IPS-NIHi7 (cell line): Measurements from ENCODE around the gene SCYGR4.

Experiments
- DNase-seq: peaks from one replicate; pipeline ENCODE4 v3.0.0; 2012; ENCODE audit warnings: mixed read lengths; ENCODE audit errors: extremely low spot score

SCYGR4 gene

GRCh38 chr2:227614246-227614645 lies 3.1 kb upstream of the SCYGR4 start:
- DNase-seq: no peak

DNA sequence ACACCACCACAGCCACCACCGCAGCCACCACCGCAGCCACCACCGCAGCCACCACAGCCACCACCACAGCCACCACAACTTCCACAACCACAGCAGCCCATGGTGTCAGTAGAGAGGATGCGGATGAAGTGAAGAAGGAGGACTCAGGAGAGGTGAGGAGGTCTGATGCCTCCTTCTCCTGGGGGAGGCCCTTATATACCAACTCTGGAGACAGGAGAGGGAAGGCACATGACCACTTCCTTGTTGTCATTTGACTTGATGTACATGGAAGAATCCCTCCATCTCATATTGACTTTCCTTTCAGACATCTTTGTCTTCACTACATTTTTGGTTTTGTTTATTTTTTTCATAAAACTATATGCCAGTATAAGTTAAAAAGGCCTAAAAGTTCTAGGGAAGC lies 2.6 kb upstream of the SCYGR4 start, which contains the start of gene SCYGR3:
Gene SCYGR3 (minus strand): TSS at position 101 of the 400 bp plus-strand sequence. CDS start 0 bp downstream, at position 101.
- no peak for DNase-seq

- DNase-seq: no peak
Observed at GRCh38 chr2:227615181-227615580, 2.1 kb upstream of the SCYGR4 start.

- DNase-seq: no peak
Observed at GRCh38 chr2:227615906-227616305, 1.4 kb upstream of the SCYGR4 start.

- no peak for DNase-seq
Observed at GRCh38 chr2:227616631-227617030, 667 bp upstream of the SCYGR4 start.

- DNase-seq: no peak
Observed at GRCh38 chr2:227623226-227623625, 5.9 kb downstream of the SCYGR4 start.

DNA sequence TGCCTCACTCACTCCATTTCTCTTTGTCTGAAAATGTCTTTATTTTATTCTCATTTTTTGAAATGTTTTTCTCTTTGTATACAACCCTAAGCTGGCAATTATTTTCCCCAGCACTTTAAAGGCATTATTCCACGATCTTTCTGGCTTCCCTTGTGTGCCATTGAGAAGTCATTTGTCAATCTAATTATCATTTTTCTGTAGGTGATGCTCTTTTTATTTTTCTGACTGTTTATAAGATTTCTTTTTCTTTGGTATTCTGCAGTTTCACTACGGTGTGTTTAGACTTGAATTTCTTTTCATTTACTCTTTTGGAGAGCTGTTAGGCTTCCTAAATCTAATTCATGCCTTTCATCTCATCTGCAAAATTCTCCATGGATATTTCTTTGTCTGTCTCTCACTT lies 8.1 kb downstream of the SCYGR4 start:
- no peak for DNase-seq

- no peak for DNase-seq
Observed at GRCh38 chr2:227626580-227627151, 9.4 kb downstream of the SCYGR4 start.

- DNase-seq: no peak
Observed at GRCh38 chr2:227627769-227628168, 10.5 kb downstream of the SCYGR4 start.

DNA sequence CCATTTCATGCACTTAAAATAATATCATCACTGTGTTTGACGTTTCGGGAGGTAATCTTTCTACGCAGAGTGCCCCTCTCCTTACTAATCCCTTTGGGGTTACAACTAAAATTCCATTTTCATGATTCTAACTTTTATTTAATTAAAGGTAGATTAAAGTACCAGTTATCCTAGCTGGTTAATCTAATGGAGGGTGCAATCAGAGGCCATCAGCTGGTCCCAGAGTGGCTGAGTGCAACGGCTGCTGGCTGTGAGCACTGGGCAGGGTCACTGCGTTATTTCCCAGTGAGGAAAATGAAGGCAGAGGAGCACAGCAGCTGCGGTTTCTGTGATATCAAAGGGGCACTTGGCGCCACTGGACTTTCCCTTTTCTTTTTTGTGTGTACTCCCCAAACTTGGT lies 12.1 kb downstream of the SCYGR4 start:
- DNase-seq: no peak

DNA sequence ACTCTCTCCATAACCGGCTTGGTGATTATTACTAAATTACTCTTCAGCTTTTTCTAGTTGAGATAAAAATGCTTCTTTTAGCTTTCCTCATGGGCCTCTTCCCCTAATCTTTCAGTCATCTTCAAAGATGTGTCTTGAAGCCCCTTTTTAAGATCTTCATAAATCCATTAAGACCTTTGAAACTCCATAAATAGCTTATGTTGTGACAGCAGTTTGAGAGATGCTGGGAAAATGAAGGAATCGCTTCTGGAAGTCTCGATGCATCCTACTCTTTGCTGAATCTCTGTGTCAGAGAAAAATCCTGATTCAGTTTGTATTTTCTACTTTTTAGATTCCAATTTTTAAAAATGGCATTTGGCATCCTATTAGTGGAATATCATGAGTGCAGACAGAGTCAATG lies 13.0 kb downstream of the SCYGR4 start:
- DNase-seq: no peak

GRCh38 chr2:227632827-227633226 lies 15.5 kb downstream of the SCYGR4 start:
- DNase-seq: no peak

DNA sequence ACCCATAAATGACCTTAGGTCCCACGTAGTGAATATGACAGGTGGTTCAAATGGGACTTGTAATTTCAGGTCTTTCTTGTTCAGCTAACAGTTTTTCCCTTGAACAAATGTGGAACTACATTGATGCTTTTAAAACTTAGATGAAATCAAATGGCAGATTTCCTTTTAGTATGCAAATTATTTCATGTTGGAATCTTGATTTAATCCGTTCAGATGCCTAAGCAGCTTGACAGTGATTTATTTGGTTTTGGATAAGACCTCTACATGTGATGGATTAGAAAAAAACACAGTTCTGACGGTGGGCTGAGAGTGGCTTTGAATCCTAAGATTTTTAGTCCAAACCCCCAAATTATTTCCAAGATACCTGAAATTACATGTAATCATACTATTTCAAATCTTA lies 16.9 kb downstream of the SCYGR4 start:
- no peak for DNase-seq

GRCh38 chr2:227642656-227643055 lies 25.4 kb downstream of the SCYGR4 start:
- DNase-seq: no peak

DNA sequence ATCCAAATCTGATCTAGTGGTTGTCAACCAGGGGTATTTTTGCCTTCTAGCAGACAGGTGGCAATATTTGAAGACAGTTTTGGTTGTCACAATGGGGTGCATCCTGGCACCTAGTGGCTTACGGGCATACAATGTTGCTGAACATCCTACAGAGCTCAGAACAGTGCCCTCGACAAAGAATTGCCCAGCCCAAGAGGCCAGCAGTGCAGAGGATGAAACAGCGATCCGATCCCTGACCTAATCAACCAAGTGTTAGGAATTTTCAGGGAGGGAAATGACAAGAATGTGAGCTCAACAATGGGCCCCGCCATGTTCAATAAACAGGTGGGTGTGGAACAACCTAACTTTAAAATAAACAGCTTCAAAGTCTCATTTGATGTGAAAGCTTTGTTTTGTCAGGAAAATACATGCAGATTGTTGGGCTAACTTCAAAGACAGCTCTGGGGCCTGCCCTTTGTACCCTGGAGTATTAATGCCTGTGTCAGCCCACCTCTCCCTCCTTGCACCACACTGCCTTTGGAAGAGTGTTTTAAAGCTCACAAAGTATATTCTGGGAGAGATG lies 26.8 kb downstream of the SCYGR4 start:
- peak; percentile 18 for DNase-seq

DNA sequence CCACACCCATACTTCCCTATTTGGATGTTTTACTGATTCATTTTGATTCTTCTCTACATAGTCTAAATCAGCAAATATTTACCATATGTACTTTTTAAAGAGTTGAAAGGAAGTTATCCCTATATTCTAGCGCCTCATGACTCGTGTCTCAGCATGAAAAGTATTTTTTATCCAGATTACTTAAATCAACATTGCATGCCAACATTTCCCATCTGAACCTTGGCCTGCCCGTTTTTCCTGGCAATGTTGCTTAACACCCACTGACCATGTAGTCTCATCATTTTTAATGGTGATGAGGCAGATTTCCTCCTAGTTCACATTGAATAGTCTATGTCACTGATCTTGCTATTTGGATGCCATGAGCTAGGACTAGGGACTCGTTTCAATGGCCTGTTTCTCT lies 36.1 kb downstream of the SCYGR4 start:
- no peak for DNase-seq

- DNase-seq: no peak
Observed at GRCh38 chr2:227654426-227654825, 37.1 kb downstream of the SCYGR4 start.

DNA sequence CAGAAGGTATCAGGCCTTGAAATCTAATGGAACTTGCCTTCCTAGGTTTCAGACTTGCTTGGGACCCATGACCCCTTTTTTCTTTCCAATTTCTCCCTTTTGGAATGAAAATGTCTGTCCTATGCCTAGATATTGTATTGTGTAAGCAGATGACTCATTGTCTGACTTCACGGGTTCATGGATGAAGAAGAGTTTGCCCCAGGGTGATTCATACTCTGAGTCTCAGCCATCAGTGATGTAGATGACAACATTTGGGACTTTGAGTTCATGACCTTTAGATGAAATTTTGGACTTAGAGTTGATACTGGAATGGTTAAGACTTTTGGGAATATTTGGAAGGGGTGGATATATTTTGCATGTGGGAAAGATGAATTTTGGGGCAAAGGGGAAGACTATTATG lies 38.2 kb downstream of the SCYGR4 start:
- no peak for DNase-seq

GRCh38 chr2:227657199-227657845 lies 40.0 kb downstream of the SCYGR4 start:
- no peak for DNase-seq

DNA sequence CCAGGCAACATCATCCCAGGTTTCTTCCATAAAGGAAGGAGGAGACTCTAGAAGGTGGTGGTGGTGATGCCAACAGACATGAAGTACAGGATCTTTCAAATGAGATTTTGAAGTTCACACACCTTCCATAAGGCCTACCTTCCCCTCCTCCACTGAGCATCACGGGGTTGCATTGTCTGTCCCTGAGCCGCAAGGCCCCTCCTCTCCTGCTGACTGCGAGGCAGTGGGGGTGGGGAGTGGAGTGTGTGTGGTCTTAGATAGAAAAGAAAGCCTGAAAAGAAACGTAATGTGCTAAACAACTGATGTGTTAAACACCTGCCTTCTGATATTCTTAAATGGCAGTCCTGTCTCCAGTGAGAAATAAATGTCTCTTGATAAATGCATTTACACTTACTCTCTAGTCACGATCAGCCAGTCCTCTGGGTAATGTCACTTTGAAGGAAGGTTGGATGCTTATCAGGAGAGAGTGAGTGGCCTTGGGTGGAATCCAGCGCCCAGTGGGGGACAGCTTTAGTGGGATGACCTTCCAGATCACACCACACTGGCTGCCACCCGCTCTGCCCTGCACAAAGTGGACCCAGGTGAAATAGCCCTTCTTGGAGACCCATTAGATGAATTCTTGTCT lies 43.8 kb downstream of the SCYGR4 start:
- peak; percentile 54 for DNase-seq

GRCh38 chr2:227661827-227662226 lies 44.5 kb downstream of the SCYGR4 start:
- DNase-seq: no peak

GRCh38 chr2:227665189-227665940 lies 48.1 kb downstream of the SCYGR4 start:
- DNase-seq: no peak
